Astrocyte of the spinal cord (primary cell): ENCODE data around the gene LIPF.

ENCODE experiments used
- DNase-seq: peaks from one replicate; pipeline ENCODE4 v3.0.0; 2011; ENCODE audit warnings: low read depth, low spot score
- H3K4me3 ChIP-seq: 2 replicates; pipeline ENCODE4 v1.5.1; 2011; ENCODE audit warnings: low read depth, mild to moderate bottlenecking, low read length, moderate library complexity
- in situ Hi-C: cut with HindIII; loops from 2 replicates; pipeline ENCODE4 v1.10.0; 2017; ENCODE audit warnings: low sequenced_read_pairs
- TF ChIP-seq, protein P1 (sequence below): IDR thresholded peaks from 2 replicates; pipeline ENCODE4 v1.5.1; 2012; ENCODE audit warnings: low read depth, mild to moderate bottlenecking, low read length, inconsistent platforms

Gene LIPF

GRCh38 chr10:88668465-88668864 lies 4.2 kb downstream of the LIPF start:
- DNase-seq: no peak
- in situ Hi-C loops: no loop called here
- no peak overlapping the region for H3K4me3 ChIP-seq
- TF ChIP-seq, protein P1, sequence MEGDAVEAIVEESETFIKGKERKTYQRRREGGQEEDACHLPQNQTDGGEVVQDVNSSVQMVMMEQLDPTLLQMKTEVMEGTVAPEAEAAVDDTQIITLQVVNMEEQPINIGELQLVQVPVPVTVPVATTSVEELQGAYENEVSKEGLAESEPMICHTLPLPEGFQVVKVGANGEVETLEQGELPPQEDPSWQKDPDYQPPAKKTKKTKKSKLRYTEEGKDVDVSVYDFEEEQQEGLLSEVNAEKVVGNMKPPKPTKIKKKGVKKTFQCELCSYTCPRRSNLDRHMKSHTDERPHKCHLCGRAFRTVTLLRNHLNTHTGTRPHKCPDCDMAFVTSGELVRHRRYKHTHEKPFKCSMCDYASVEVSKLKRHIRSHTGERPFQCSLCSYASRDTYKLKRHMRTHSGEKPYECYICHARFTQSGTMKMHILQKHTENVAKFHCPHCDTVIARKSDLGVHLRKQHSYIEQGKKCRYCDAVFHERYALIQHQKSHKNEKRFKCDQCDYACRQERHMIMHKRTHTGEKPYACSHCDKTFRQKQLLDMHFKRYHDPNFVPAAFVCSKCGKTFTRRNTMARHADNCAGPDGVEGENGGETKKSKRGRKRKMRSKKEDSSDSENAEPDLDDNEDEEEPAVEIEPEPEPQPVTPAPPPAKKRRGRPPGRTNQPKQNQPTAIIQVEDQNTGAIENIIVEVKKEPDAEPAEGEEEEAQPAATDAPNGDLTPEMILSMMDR: no peak

DNA sequence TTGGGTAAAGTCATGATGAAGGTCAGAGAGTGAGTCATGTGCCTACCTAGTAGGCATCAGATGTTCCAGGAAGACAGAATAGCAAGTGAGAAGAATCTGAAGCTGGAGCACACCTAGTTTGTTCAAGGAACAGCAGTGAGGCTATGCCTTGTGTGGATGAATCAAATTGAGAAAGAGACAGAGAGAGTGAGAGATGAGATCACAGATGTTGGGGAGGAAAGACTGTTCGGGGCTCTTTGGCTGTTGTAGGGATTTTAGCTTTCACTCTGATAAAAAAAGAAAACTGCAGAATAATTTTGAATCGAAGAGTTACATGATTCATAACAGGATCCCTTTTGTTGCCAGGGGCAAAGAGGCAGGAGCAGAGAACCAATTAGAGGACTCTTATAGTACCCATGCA lies 6.3 kb downstream of the LIPF start:
- in situ Hi-C loops: no loop called here
- DNase-seq: no peak
- TF ChIP-seq, protein P1: no peak
- H3K4me3 ChIP-seq: no peak overlapping the region

DNA sequence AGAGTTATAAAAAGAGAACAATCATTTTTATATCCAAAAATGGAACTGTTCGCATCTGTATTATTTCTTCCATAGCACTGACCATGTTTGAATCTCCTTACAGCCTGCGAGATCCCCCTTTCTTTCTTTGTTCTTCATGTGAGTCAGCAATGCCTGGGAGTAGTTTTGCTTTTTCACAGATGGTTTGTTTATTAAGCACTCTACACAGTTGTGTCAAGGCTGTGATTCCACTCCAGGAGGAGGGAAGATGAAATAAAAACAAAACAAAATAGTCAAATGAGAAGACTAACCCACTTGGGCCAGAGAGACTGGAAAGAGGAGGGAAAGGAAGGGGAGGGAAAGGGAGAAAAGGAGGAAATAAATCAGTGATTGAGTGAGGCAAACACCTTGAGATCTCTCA lies 7.8 kb downstream of the LIPF start:
- DNase-seq: no peak
- no peak overlapping the region for H3K4me3 ChIP-seq
- in situ Hi-C loops: no loop called here
- TF ChIP-seq, protein P1: no peak

GRCh38 chr10:88676283-88677060 lies 12.2 kb downstream of the LIPF start:
- TF ChIP-seq, protein P1: no peak
- in situ Hi-C loops: no loop called here
- no peak overlapping the region for H3K4me3 ChIP-seq

GRCh38 chr10:88680958-88681357 lies 16.7 kb downstream of the LIPF start:
- no peak for DNase-seq
- no peak overlapping the region for H3K4me3 ChIP-seq
- TF ChIP-seq, protein P1: no peak
- in situ Hi-C loops: no loop called here

More at GRCh38 chr10:88676283-88677060, 12.2 kb downstream of the LIPF start:
- no peak for DNase-seq

- DNase-seq: no peak
- TF ChIP-seq, protein P1: no peak
- H3K4me3 ChIP-seq: no peak overlapping the region
- in situ Hi-C loops: no loop called here
Observed at GRCh38 chr10:88682491-88682890, 18.2 kb downstream of the LIPF start.
